MCF 10A (cell line): ENCODE measurements around the gene TMEM184C. TPM values are rescaled to one million over a fixed set of nuclear protein-coding genes. Genes with fewer than 3 reads are reported as not detected.

Experiments
- BruUV-seq: library from RNA; stranded (reverse); fragments of 400-500 nt; replicated peaks from 2 replicates; lab custom pipeline; 2021; lab: Mats Ljungman, UMichigan
- CTCF ChIA-PET: fragments of 300-600 bp; sonication (Branson Sonifier 250); formaldehyde crosslinking; extraction: SDS; loops from one replicate; lab custom pipeline; 2021; ENCODE audit warnings: antibody characterized with exemption, inconsistent platforms; lab: Yijun Ruan, JAX
- POLR2A ChIA-PET: fragments of 300-600, 350-650 bp; sonication (Branson Sonifier 250); formaldehyde crosslinking; extraction: SDS; loops from one replicate; lab custom pipeline; 2020; ENCODE audit warnings: antibody characterized with exemption, inconsistent platforms; lab: Yijun Ruan, JAX
- DNase-seq: peaks from one replicate; pipeline ENCODE4 v3.0.0-alpha.2; 2018; ENCODE audit not compliant: unreplicated experiment
- H3K27ac Mint-ChIP-seq: one replicate; pipeline ENCODE4 v1.8.0; 2022; ENCODE audit warnings: mild to moderate bottlenecking, low read depth, mixed read lengths; ENCODE audit not compliant: unreplicated experiment
- H3K27me3 Mint-ChIP-seq: one replicate; pipeline ENCODE4 v1.8.0; 2022; ENCODE audit warnings: mixed read lengths; ENCODE audit not compliant: insufficient read depth, unreplicated experiment
- H3K36me3 Mint-ChIP-seq: one replicate; pipeline ENCODE4 v1.8.0; 2022; ENCODE audit warnings: mild to moderate bottlenecking, moderate library complexity, mixed read lengths; ENCODE audit not compliant: insufficient read depth, unreplicated experiment
- H3K4me1 Mint-ChIP-seq: one replicate; pipeline ENCODE4 v1.8.0; 2022; ENCODE audit warnings: mixed read lengths; ENCODE audit not compliant: insufficient read depth, unreplicated experiment
- H3K4me3 Mint-ChIP-seq: one replicate; pipeline ENCODE4 v1.8.0; 2022; ENCODE audit warnings: mild to moderate bottlenecking, moderate library complexity, mixed read lengths; ENCODE audit not compliant: unreplicated experiment
- H3K9me3 Mint-ChIP-seq: one replicate; pipeline ENCODE4 v1.8.0; 2022; ENCODE audit warnings: mixed read lengths; ENCODE audit not compliant: unreplicated experiment
- CTCF ChIP-seq: fragments of 200-600 bp; IDR thresholded peaks from one replicate; pipeline ENCODE4 v1.8.0; 2022; ENCODE audit warnings: antibody characterized with exemption, mild to moderate bottlenecking; ENCODE audit not compliant: unreplicated experiment
- intact Hi-C: fragments of 100-400 bp; cut with micrococcal nuclease; formaldehyde crosslinking; loops from 2 replicates; pipeline ENCODE4 v1.14.1; 2022
- total RNA-seq: library from RNA; stranded (reverse); gene quantifications from 2 replicates; pipeline ENCODE4 v1.2.3, GENCODE V29; 2022

The TMEM184C gene
- total RNA-seq, 1 experiment from 2014 or later: 33.9 TPM

DNA sequence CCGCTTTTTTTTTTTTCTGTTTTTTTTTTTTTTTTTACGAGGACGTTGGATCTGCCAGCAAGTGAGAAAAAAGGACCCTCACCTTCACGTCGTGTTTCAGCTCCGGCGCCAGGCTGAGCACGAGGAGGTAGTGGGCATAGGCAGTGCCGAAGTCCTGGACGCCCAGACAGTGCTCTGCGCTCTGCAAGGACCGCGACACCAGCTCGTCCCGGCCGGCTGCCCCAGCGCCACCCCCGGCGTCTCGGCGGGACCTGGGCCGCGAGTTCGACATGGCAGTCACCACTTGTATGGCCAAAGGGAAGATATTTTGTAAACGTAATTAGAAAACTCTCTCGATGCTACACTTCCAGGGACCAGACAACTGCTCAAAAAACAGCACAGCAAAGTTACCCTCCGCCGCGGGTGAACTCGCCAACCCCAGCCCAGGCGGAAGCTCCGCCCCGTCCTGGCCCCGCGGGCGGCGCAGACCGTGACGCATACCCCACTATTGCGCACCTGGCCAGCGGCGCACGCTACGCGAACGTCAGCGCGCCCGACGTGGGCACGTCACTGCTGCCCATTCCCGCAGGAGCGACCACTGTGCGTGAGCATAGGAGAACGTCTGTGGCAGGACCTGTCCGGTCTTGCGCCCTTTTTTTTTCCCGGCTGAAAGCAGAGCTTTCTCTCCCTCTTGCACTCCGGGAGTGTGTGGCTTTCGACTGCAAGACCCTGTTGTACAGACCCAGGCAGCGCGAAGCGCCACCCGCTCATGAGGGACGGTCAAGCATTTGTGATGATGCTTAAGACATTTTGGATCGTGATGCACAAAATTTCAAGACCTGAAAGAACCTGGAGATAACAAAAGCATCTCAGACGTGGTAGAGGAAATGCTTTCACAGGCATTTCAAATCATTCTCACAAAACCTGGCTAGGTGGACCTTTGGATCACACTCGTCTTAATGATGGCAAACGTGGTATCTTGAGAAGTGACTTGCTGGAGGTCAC, 66.8 kb downstream of the TMEM184C start, which contains the start of gene PRMT9:
Gene PRMT9, minus strand, starts transcription at position 447 of the 984 bp plus-strand sequence. Its CDS starts 176 bp downstream, at position 271.
- H3K36me3 Mint-ChIP-seq: peaks cover 10% of the 10 kb centered on the region
- peaks cover 11% of the 10 kb centered on the region for H3K4me1 Mint-ChIP-seq
- ChIA-PET CTCF (interaction anchor here (0.6 to 2.1 kb wide), 6 partner anchors 22 to 182 kb away, joined by 3 to 19 read pairs (median 4); no protein-coding TSS in a partner anchor), POLR2A (interaction anchor here (0.6 to 2.9 kb wide), 29 partner anchors 9 to 1274 kb away, joined by 3 to 48 read pairs (median 4); partner anchors contain the start of genes ARHGAP10 and TMEM184C)
- no peaks in the 10 kb centered on the region for H3K9me3 Mint-ChIP-seq
- H3K27ac Mint-ChIP-seq: peak within 1 kb of the TSS; percentile 89
- TSS peak; percentile 89 for BruUV-seq
- H3K4me3 Mint-ChIP-seq: peak within 1 kb of the TSS; percentile 88
- intact Hi-C loops: no loop called here
- DNase-seq: peak; percentile 87
- H3K27me3 Mint-ChIP-seq: no peaks in the 10 kb centered on the region
- no peak for TF ChIP-seq CTCF

GRCh38 chr4:147689067-147689466, 71.9 kb downstream of the TMEM184C start:
- H3K27me3 Mint-ChIP-seq: no peaks in the 10 kb centered on the region
- ChIA-PET POLR2A (no interaction called here), CTCF (interaction anchor here (0.6 to 2.2 kb wide), 3 partner anchors 19 to 945 kb away, joined by 3 to 12 read pairs (median 3); no protein-coding TSS in a partner anchor)
- intact Hi-C loops: no loop called here
- no peak overlapping the region for H3K4me3 Mint-ChIP-seq
- BruUV-seq: no TSS peak
- H3K4me1 Mint-ChIP-seq: no peaks in the 10 kb centered on the region
- no peaks in the 10 kb centered on the region for H3K9me3 Mint-ChIP-seq
- no peak overlapping the region for H3K27ac Mint-ChIP-seq
- H3K36me3 Mint-ChIP-seq: peaks cover 12% of the 10 kb centered on the region
- no peak for TF ChIP-seq CTCF
- DNase-seq: no peak

GRCh38 chr4:147691820-147692219, 74.6 kb downstream of the TMEM184C start:
- Mint-ChIP-seq H3K4me1 (no peaks in the 10 kb centered on the region), H3K27ac (no peak overlapping the region), H3K9me3 (no peaks in the 10 kb centered on the region), H3K27me3 (no peaks in the 10 kb centered on the region), H3K36me3 (peaks cover 6% of the 10 kb centered on the region), H3K4me3 (no peak overlapping the region)
- BruUV-seq: no TSS peak
- no peak for DNase-seq
- ChIA-PET CTCF (interaction anchor here (1.0 to 2.2 kb wide), 3 partner anchors 13 to 175 kb away, joined by 3 to 10 read pairs (median 3); no protein-coding TSS in a partner anchor), POLR2A (no interaction called here)
- TF ChIP-seq CTCF: no peak
- intact Hi-C loops: no loop called here

DNA sequence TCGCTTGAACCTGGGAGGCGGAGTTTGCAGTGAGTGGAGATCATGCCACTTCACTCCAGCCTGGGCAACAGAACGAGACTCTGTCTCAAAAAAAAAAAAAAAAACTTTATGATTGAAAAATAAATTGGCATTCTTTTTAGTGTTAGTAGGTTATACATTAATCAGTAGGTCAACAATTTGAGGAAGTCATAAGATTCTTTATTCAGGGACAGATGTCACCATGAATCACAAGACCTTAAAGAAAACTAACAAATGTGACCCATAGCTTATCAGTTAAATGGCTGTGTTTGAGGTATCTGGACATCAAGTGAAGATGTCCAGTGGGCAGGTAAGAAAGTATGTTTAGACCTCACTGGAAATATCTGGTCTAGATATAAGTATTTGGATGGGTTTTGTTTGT, 76.0 kb downstream of the TMEM184C start:
- BruUV-seq: no TSS peak
- ChIA-PET POLR2A (interaction anchor here (1.1 kb wide), 1 partner anchor 9 kb away, joined by 3 read pairs; the partner anchor contains the start of gene PRMT9), CTCF (interaction anchor here (0.6 to 2.2 kb wide), 3 partner anchors 93 to 331 kb away, joined by 3 to 10 read pairs (median 3); no protein-coding TSS in a partner anchor)
- Mint-ChIP-seq H3K4me1 (no peaks in the 10 kb centered on the region), H3K27ac (no peak overlapping the region), H3K36me3 (peaks cover 6% of the 10 kb centered on the region), H3K4me3 (no peak overlapping the region), H3K9me3 (no peaks in the 10 kb centered on the region), H3K27me3 (no peaks in the 10 kb centered on the region)
- intact Hi-C loops: no loop called here
- no peak for DNase-seq
- TF ChIP-seq CTCF: no peak
